MG63 (cell line): ENCODE measurements around the gene REEP2. TPM values are rescaled to one million over a fixed set of nuclear protein-coding genes. Genes with fewer than 3 reads are reported as not detected.
A peak's percentile ranks its signal among the peaks of the same experiment; 100 is the strongest.

Experiments
- DNase-seq: peaks from one replicate; pipeline ENCODE4 v3.0.0-alpha.2; 2020
- H3K27me3 ChIP-seq: fragments of 250-450 bp; sonication (Bioruptor Pico); 2 replicates; pipeline ENCODE4 v1.5.1; 2020; ENCODE audit warnings: mild to moderate bottlenecking, moderate library complexity
- H3K36me3 ChIP-seq: fragments of 250-450 bp; sonication (Bioruptor Pico); 2 replicates; pipeline ENCODE4 v1.5.1; 2020; ENCODE audit warnings: mild to moderate bottlenecking, moderate library complexity
- H3K4me3 ChIP-seq: fragments of 250-450 bp; sonication (Bioruptor Pico); 2 replicates; pipeline ENCODE4 v1.5.1; 2020; ENCODE audit warnings: mild to moderate bottlenecking, moderate library complexity
- H3K9me3 ChIP-seq: fragments of 250-450 bp; sonication (Bioruptor Pico); 2 replicates; pipeline ENCODE4 v1.5.1; 2020; ENCODE audit warnings: mild to moderate bottlenecking, moderate library complexity
- total RNA-seq: library from RNA; depleted of rRNA; stranded (reverse); fragments of >200 nt; shearing (Covaris generic); gene quantifications from 2 replicates; pipeline ENCODE4 v1.2.3, GENCODE V29; 2014; ENCODE audit warnings: low replicate concordance

Gene REEP2
- total RNA-seq, 1 experiment from 2014 or later, result 1.8 TPM

DNA sequence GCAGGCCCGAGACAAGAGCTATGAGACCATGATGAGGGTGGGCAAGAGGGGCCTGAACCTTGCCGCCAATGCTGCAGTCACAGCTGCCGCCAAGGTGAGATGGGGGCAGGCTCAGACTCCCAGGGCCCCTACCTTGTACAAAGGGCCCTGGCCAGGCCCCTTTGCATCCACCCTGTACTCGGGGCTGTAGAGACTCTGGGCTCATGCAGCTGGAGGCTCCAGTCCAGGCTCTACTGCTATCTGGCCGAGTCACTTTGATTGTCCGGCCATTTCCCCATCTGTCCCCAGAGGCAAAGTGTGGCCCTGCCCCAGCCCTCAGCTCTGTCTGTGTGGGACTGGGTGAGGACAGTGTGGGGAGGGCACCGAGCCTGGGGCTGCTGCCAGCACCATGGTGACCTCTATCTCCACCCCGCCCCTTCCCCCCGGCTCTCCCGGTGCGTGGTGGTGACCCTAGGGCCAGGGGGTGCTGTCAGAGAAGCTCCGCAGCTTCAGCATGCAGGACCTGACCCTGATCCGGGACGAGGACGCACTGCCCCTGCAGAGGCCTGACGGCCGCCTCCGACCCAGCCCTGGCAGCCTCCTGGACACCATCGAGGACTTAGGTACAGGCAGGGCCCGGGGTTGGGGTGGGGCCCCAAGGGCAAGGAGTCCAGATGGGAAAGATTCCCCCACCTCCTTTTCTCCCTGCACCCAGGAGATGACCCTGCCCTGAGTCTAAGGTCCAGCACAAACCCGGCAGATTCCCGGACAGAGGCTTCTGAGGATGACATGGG lies 6.1 kb downstream of the REEP2 start:
- Histone ChIP-seq H3K4me3 (no peak overlapping the region), H3K27me3 (no peaks in the 10 kb centered on the region), H3K9me3 (no peaks in the 10 kb centered on the region), H3K36me3 (no peaks in the 10 kb centered on the region)
- DNase-seq, result no peak

DNA sequence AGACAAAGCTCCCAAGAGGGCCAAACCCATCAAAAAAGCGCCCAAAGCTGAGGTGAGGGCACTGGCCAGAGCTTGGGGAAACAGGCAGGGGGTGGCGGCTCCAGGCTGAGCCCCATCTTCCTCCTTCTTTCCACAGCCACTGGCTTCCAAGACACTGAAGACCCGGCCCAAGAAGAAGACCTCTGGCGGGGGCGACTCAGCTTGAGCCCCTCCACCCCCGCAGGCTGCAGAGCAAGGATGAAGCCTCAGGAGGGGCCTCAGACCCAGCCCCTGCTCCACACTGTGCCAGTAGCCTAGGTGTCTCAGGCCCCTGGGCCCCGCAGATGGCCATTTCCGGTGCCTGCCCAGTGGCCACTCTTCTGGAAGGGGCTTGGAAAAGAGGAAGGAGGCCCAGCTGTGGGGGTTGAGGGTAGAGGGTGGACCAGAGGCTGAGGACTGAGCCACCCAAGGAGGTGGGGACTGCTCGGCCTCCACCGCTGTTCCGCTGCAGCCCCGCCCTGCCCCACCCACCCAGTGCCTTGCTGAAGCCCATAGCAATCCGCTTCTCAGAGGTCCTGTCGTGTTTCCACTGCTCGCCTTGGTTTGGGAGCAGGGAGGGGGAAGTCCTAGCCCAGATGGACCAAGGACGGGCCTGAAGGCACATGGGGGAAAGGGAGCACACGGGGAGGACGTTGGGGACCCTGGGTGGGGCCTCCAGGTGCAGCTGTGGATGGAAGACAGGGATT lies 6.9 kb downstream of the REEP2 start:
- H3K9me3 ChIP-seq, result no peaks in the 10 kb centered on the region
- no peak overlapping the region for H3K4me3 ChIP-seq
- H3K27me3 ChIP-seq, result no peaks in the 10 kb centered on the region
- H3K36me3 ChIP-seq, result no peaks in the 10 kb centered on the region
- DNase-seq, result no peak

DNA sequence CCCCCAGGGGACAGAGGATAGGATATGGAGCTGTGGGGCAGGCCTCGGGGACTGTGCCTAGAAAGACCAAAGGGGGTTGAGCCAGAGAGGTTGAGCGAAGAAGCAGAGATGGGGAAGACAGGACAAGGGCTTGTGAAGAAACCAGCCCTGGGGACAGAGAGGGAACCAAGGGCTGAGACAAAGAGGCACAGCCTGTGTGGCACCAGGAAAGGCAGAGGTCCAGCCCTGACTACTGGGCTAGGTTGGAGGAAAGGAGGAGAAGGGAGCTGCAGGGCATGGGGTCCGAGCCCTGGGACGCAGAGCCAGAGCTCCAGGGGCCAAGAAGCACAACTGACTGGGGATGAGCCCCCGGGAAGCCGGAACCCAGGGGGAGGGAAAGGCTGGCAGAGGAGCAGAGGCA lies 9.2 kb downstream of the REEP2 start:
- DNase-seq, result no peak
- Histone ChIP-seq H3K36me3 (no peaks in the 10 kb centered on the region), H3K9me3 (no peaks in the 10 kb centered on the region), H3K4me3 (no peak overlapping the region), H3K27me3 (no peaks in the 10 kb centered on the region)

DNA sequence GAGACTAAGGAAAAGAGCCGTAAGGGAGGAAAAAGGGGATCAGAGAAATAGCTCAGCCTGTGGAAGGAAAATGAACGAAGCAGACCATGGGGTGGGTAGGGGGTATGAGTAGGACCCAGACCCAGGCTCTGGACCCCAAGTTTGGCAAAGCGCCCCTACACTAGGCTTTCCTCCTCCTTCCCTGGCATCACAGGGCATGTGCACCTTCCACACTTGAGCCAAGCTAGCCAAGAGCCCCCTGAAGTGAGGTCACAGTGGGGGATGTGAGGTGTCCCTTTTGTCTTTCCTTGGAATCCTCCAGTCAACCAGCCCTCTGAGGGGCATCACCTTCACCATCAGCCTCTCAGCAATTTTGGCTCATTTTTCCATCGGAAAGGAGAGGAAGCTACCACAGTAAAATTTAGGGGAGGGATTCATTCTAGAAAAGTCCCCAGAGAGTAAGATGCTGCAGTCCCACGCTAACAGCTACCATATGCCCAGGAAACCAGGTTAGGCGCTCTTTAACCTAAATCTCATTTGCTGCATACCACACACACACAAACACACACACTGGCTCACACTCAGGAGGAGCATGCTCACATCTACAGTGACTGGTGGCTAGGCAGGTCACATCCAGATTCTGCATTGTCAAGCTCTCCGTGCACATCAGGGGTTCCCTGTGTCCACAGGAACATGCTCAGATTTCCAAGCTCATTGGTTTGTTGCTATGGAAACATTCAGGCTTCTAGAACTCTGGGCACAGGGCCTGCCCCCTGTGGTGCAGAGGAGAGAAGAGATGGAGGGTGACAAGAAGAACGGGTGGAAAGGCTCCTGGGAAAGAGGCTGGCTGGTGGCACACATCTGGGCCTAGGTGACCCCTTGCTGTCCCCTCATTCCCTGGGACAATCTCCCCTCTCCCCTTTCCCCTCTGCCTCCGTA lies 9.9 kb downstream of the REEP2 start:
- H3K9me3 ChIP-seq, result no peaks in the 10 kb centered on the region
- peak; percentile 65 for DNase-seq

DNA sequence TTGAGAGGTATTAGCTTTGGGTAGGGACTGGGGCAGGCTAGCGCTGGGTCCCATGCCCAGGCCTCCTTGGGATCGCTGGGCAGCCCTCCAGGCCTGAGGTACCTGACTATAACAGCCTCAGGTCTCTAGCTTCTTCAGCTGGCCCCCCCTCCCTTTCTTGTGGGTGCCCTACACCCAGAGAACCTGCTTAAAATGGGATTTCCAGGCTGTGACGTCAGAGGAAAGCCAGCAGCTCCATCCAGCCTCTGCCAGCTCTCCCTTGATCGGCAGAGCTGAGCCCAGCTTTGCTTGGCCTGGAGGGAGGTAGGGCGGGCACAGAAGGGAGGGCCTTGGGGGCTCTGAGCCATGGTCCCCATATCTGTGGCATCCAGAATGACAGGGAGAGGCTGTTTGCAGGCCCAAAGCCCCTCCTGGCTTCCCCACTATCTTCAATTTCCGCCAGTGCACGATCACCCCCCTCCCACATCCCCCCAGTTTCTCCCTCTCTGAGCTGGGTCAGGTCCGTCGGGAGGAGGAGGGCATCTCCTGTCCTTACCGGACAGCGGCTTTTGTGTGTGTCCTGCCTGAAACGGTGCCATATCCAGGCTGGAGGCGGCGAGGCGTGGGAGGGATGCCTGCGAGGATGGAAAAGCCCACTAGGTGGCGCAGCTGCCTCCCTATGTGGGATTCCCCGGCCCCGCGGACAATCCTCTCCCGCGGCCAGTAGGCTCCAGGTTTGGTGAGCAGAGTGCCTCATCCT lies 10.8 kb downstream of the REEP2 start:
- no peaks in the 10 kb centered on the region for H3K36me3 ChIP-seq
- no peaks in the 10 kb centered on the region for H3K27me3 ChIP-seq
- DNase-seq, result peak; percentile 88
- H3K4me3 ChIP-seq, result no peak overlapping the region
- no peaks in the 10 kb centered on the region for H3K9me3 ChIP-seq

More for the DNA sequence above, 9.9 kb downstream of the REEP2 start:
- no peaks in the 10 kb centered on the region for H3K36me3 ChIP-seq
- no peaks in the 10 kb centered on the region for H3K27me3 ChIP-seq
- no peak overlapping the region for H3K4me3 ChIP-seq

DNA sequence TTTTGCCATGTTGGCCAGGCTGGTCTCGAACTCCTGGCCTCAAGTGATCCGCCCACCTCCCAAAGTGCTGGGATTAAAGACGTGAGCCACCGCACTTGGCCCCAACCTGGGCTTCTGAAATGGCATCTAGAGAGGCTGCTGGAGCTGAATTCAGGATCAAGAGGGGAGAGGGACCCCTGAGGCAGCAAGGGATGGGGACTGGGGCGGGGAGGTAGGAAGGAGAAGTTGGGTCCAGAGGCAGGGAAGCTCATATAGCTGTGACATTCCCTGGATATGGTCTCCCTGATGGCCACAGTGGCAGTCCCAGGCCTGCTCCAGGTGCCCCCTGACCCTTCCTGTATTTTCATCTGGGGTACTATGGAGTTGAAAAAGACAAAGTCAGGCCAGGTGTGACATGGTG lies 12.1 kb downstream of the REEP2 start:
- no peak overlapping the region for H3K4me3 ChIP-seq
- no peaks in the 10 kb centered on the region for H3K9me3 ChIP-seq
- H3K36me3 ChIP-seq, result no peaks in the 10 kb centered on the region
- no peak for DNase-seq
- no peaks in the 10 kb centered on the region for H3K27me3 ChIP-seq

DNA sequence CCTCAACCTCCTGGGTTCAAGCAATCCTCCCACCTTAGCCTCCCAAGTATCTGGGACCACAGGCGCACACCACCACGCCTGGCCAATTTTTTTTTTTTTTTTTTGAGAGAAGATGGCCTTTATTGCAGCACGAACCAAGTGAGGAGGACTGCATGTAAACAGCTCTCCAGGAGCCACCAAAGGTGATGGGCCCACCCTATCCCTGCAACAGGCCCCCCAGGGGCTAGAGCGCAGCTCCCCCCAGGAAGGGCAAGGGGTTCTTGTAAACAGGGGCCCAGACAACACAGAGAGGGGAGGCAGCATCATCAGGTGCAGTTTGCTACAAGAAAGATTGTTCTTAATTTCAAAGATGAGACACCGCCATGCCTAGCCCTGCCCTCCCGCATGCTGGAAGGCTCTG lies 13.9 kb downstream of the REEP2 start:
- no peaks in the 10 kb centered on the region for H3K36me3 ChIP-seq
- no peak overlapping the region for H3K4me3 ChIP-seq
- no peaks in the 10 kb centered on the region for H3K27me3 ChIP-seq
- H3K9me3 ChIP-seq, result no peaks in the 10 kb centered on the region
- no peak for DNase-seq

DNA sequence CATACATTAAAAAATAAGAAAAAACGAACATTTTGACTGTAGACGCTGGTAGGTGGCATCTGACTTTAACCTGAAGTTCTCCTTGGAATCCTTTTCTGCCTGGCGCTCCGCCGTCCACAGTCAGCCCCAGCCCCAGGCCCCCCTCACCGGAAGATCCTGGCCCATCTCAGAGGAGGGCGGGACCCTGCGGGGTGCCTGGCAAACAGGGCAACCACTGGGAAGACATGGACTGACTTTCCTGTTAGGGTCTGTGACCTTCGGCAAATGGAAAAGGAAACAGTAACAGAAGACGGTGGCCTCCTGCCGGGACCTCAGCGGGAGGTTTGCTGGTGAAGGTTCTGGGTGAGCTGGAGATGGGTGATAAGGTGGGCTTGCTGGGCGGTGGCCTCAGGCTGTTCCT lies 14.7 kb downstream of the REEP2 start:
- H3K4me3 ChIP-seq, result no peak overlapping the region
- DNase-seq, result no peak
- H3K27me3 ChIP-seq, result no peaks in the 10 kb centered on the region
- no peaks in the 10 kb centered on the region for H3K9me3 ChIP-seq
- no peaks in the 10 kb centered on the region for H3K36me3 ChIP-seq

DNA sequence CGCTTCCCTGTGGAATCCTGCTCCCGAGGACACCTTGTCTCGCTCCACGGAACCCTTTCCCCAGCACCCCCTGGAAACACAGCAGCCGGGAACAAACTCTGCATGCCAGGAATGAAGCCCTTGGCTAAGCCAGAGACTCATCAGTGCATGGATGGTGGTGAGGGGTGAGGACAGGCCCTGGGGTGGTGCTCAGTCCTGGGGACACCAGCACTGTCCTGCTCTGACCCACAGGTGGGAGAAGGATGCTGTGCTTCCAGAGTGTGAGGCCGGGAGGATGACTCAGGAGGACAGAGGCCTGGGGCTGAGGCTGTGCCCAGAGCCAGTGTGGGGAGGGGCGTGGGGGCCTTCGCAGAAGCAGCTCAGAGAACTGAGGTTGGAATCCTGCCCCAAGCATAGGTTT lies 15.3 kb downstream of the REEP2 start:
- Histone ChIP-seq H3K4me3 (no peak overlapping the region), H3K9me3 (no peaks in the 10 kb centered on the region), H3K36me3 (no peaks in the 10 kb centered on the region), H3K27me3 (no peaks in the 10 kb centered on the region)
- no peak for DNase-seq

DNA sequence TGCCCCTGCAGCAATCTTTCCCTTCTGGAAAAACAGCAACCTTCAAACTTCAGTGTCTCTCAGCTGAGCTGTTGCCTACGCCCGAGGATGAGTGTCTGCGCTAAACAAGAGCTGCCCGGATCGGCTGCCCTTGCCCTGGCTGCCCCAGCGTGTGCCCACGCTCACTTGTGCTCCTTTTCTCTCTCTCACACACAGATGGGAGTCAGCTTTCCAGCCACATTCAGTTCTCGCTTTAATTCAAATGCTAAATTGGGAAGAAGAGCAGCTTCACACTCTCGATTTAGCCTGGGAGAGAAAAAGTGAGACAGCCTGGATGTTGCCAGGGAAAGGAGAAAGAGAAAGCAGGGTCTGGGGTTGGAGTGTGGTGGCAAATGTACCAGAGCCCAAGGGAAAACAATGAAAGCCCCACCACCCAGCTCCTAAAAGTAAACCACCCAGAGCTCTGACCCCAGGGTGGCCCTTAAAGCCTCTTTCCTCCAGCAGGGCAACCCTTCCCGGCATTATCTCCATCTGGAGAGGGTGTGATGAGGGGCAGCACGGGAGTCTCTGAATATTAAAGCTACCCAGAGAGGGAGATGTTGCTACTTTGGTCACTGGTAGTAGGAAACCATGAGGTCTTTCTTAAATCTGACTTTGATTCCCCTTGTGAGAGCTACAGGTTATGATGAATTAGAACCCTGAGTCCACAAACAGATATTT lies 16.5 kb downstream of the REEP2 start:
- no peak for DNase-seq
- Histone ChIP-seq H3K27me3 (no peaks in the 10 kb centered on the region), H3K36me3 (no peaks in the 10 kb centered on the region), H3K9me3 (no peaks in the 10 kb centered on the region), H3K4me3 (no peak overlapping the region)

DNA sequence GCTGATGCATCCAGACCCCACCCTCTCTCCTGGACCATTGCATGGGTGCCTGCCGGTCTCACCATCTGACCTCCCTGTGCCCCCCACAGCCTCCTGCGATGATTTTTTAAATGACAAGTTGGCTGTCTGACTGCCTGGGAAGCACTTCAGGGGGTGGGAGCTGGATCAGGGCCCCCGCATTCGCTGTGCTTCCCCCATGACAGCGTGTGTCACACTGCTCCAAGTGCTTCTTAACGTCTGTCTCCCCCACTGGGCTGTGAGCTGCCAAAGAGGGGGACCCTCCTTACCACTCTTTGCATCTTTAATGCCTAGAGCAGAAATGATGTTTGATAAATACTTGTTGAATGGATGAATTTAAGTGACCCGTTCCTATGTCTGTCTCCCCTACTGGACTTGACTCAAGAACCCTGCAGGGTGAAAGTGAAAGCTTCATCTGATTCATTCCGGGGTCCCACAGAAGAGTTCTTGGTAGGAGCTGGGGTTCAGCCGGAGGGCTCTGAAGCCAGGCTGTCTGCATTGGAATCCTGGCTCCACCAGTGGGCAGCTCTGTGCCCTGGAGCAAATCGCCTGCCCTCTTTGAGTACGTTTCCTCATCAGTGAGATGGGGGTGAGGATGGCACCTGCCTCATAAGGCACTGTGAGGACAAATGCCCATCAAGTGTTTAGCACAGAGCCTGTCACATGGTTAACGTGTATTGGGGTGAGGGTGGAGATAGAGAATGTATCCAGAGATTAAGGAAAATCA lies 18.8 kb downstream of the REEP2 start:
- Histone ChIP-seq H3K9me3 (no peaks in the 10 kb centered on the region), H3K4me3 (no peak overlapping the region), H3K36me3 (no peaks in the 10 kb centered on the region), H3K27me3 (no peaks in the 10 kb centered on the region)
- no peak for DNase-seq

DNA sequence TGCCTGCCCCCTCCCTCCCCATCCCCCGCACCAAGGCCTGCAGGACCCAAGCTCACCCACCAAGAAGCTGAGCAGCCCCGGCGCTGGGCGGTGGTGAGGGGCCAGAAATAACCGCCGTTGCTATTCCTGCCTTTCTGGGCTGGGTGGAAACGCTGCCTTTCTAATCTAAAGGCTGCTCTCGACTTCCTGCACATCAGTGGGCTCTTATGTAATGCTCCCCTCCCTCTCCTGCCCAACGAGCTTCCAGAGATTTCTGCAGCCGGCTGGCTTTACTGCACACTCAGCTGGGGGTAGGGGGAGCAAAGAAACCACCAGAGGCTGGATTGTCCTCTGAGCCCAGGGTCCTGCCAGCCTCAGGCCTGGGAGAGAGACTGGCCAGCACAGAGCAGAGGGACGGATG lies 19.5 kb downstream of the REEP2 start:
- DNase-seq, result no peak
- H3K36me3 ChIP-seq, result no peaks in the 10 kb centered on the region
- no peak overlapping the region for H3K4me3 ChIP-seq
- H3K9me3 ChIP-seq, result no peaks in the 10 kb centered on the region
- no peaks in the 10 kb centered on the region for H3K27me3 ChIP-seq

DNA sequence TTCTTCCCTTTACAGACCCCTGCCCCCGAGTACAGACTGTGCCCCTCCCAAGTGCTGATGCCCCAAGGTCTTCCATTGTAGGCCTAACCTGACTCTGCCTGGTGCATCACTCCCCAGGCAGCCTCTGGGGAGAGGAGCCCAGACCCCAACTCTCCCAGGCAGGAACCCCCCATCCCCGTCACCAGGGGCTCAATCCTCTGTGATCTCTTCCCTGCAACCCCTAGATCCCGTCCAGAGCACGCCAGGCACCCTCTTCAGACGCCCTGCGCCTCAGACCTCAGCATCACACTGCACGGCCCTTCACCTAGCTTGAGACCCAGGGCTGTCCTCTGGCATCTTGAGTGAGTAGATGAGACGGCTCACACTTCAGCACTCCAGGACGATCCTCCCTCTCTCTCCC lies 20.0 kb downstream of the REEP2 start:
- Histone ChIP-seq H3K36me3 (no peaks in the 10 kb centered on the region), H3K4me3 (no peak overlapping the region), H3K27me3 (no peaks in the 10 kb centered on the region), H3K9me3 (no peaks in the 10 kb centered on the region)
- no peak for DNase-seq

DNA sequence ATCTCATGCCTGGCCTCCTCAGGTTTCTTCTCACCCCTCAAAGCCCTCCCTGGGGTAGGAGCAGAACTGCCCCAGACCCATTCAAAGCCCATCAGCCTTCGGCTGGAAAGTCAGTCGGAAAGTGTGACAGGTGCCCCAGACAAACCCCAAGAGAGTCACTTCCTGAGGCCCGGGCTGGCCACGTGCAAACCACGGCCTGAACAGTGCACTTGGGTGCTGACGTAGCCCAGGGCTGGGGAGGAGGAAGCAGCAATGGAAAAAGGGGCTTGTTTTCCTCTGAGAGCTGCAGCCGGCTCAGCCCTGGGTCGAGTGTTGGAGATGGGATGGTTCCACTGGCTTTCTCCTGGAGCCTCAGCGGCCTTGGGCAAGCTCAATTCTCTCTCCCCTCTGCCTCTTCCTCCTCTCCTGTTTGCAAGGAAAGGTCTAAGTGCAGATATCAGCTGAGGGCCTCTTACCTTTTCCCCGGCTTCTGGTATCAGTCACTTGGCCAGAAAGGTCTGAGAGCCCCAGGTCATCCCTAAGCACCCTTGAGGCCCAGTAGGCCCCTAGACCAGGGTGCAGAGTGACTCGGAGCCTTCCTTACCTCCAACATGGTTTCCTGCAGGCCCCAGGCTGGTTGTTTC lies 20.6 kb downstream of the REEP2 start:
- no peaks in the 10 kb centered on the region for H3K36me3 ChIP-seq
- H3K4me3 ChIP-seq, result no peak overlapping the region
- no peaks in the 10 kb centered on the region for H3K9me3 ChIP-seq
- H3K27me3 ChIP-seq, result no peaks in the 10 kb centered on the region
- no peak for DNase-seq

DNA sequence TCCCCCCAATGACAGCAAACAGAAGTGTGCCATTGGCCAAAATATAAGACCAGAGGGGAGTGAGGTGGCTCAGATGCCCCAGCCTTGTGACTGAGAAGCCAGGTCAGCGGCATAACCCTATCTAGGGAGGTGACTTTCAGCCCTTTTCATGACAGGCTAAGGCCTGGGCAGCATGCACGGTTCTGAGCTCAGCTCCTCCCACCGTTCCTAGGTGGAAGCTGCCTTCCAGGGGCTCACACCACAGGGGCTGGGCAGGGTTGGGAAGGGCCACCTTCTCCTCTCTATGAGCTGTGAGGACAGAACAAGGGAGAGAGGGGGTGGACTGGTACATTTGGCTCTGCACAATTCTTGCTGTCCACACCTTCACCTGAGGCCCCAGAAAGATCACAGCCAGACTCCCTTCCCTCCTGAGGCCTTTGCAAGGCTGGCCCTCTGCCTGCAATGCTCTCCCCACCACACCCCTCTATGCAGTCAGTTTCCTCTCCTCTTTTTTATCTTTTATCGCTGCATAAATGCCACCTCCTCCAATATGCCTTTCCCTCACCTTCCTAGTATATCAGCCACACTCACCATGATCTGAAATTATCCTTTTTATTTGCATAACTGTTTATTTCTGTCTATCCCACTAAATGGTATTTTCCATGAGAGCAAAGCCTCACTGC lies 21.3 kb downstream of the REEP2 start:
- H3K36me3 ChIP-seq, result no peaks in the 10 kb centered on the region
- no peak for DNase-seq

More for the DNA sequence above, 21.3 kb downstream of the REEP2 start:
- Histone ChIP-seq H3K9me3 (no peaks in the 10 kb centered on the region), H3K4me3 (no peak overlapping the region), H3K27me3 (no peaks in the 10 kb centered on the region)
